Retinal pigment epithelial cell (primary cell): Measurements from ENCODE around the gene MRAS.

ENCODE experiments used
- DNase-seq: peaks from one replicate; pipeline ENCODE4 v3.0.0-alpha.2; 2010; ENCODE audit warnings: low read depth
- H3K4me3 ChIP-seq: 2 replicates; pipeline ENCODE4 v1.5.1; 2011; ENCODE audit warnings: mild to moderate bottlenecking, low read length, control low read depth, moderate library complexity
- CTCF ChIP-seq: conservative IDR thresholded peaks from 2 replicates; pipeline ENCODE4 v1.5.1; 2011; ENCODE audit warnings: low read depth, low read length, control low read depth, inconsistent platforms

Gene MRAS

GRCh38 chr3:138437281-138437680 is 88.9 kb downstream of the MRAS start:
- DNase-seq = no peak
- TF ChIP-seq CTCF = no peak
- H3K4me3 ChIP-seq = no peak overlapping the region

- no peak for DNase-seq
- no peak for TF ChIP-seq CTCF
- H3K4me3 ChIP-seq = no peak overlapping the region
These were observed 90.5 kb downstream of the MRAS start for GRCh38 chr3:138438896-138439295.

- TF ChIP-seq CTCF = no peak
- no peak for DNase-seq
These were observed 91.3 kb downstream of the MRAS start for GRCh38 chr3:138439646-138440045.

GRCh38 chr3:138440121-138440521 is 91.7 kb downstream of the MRAS start:
- DNase-seq = peak; percentile 51
- TF ChIP-seq CTCF = no peak
- no peak overlapping the region for H3K4me3 ChIP-seq

More at GRCh38 chr3:138439646-138440045, 91.3 kb downstream of the MRAS start:
- no peak overlapping the region for H3K4me3 ChIP-seq

GRCh38 chr3:138440596-138440995 is 92.2 kb downstream of the MRAS start:
- DNase-seq = no peak
- no peak overlapping the region for H3K4me3 ChIP-seq
- TF ChIP-seq CTCF = no peak

- TF ChIP-seq CTCF = no peak
- DNase-seq = no peak
- H3K4me3 ChIP-seq = no peak overlapping the region
These were observed 92.9 kb downstream of the MRAS start for GRCh38 chr3:138441256-138441655.

- no peak for TF ChIP-seq CTCF
- H3K4me3 ChIP-seq = no peak overlapping the region
- DNase-seq = no peak
These were observed 93.4 kb downstream of the MRAS start for GRCh38 chr3:138441742-138442141.
